HG02981 (cell line): ENCODE data around the gene LAMA5.

Source experiments
- ATAC-seq: cut with Tn5 transposase; IDR thresholded peaks from one replicate; pipeline ENCODE4 v1.9.1; 2021; ENCODE audit warnings: mild to moderate bottlenecking, moderate library complexity; ENCODE audit not compliant: unreplicated experiment

Gene LAMA5

GRCh38 chr20:62359491-62360121 is 7.5 kb downstream of the LAMA5 start:
- ATAC-seq: no peak

- ATAC-seq: no peak
Observed at GRCh38 chr20:62359043-62359490, 8.0 kb downstream of the LAMA5 start.

GRCh38 chr20:62358171-62359042 is 8.7 kb downstream of the LAMA5 start:
- ATAC-seq: no peak

- ATAC-seq: no peak
Observed at GRCh38 chr20:62357681-62358080, 9.4 kb downstream of the LAMA5 start.

GRCh38 chr20:62357187-62357667 is 9.9 kb downstream of the LAMA5 start:
- ATAC-seq: no peak

- no peak for ATAC-seq
Observed at GRCh38 chr20:62356589-62357186, 10.4 kb downstream of the LAMA5 start.

- no peak for ATAC-seq
Observed at GRCh38 chr20:62355878-62356588, 11.1 kb downstream of the LAMA5 start.

- ATAC-seq: no peak
Observed at GRCh38 chr20:62355516-62355877, 11.6 kb downstream of the LAMA5 start.

- no peak for ATAC-seq
Observed at GRCh38 chr20:62354811-62355341, 12.2 kb downstream of the LAMA5 start.

GRCh38 chr20:62354031-62354808 is 12.9 kb downstream of the LAMA5 start:
- no peak for ATAC-seq

- no peak for ATAC-seq
Observed at GRCh38 chr20:62353289-62354030, 13.7 kb downstream of the LAMA5 start.

- no peak for ATAC-seq
Observed at GRCh38 chr20:62352402-62353288, 14.5 kb downstream of the LAMA5 start.

- ATAC-seq: no peak
Observed at GRCh38 chr20:62351469-62352401, 15.4 kb downstream of the LAMA5 start.

- ATAC-seq: no peak
Observed at GRCh38 chr20:62350629-62351422, 16.3 kb downstream of the LAMA5 start.

GRCh38 chr20:62350098-62350628 is 16.9 kb downstream of the LAMA5 start:
- ATAC-seq: no peak

GRCh38 chr20:62349556-62350097 is 17.5 kb downstream of the LAMA5 start:
- no peak for ATAC-seq
